Thymus (tissue), 11 donors: Measurements from ENCODE around the gene TCF12. TPM values are rescaled to one million over a fixed set of nuclear protein-coding genes. Genes with fewer than 3 reads are reported as not detected.
A peak's percentile ranks its signal among the peaks of the same experiment; 100 is the strongest.

Experiments
- DNase-seq, 9 donors: peaks; one replicate each; pipeline ENCODE4 v3.0.0-alpha.2; 2013; ENCODE audit warnings: low spot score in 9 of 9, low read depth in 6 of 9, missing footprints in 1 of 9
- H3K27ac ChIP-seq, 2 donors: one replicate each; pipeline ENCODE4 v1.5.1; 2013; ENCODE audit warnings: control low read depth in 1 of 2, low read depth in 1 of 2, low read length in 1 of 2, mild to moderate bottlenecking in 1 of 2, moderate library complexity in 1 of 2
- H3K27me3 ChIP-seq, 2 donors: one replicate each; pipeline ENCODE4 v1.5.1; 2013; ENCODE audit warnings: low read length in 1 of 2; ENCODE audit not compliant: control insufficient read depth in 2 of 2, insufficient read depth in 1 of 2
- H3K36me3 ChIP-seq, 2 donors: one replicate each; pipeline ENCODE4 v1.5.1; 2013; ENCODE audit warnings: low read length in 1 of 2, mild to moderate bottlenecking in 1 of 2, moderate library complexity in 1 of 2; ENCODE audit not compliant: control insufficient read depth in 2 of 2, insufficient read depth in 2 of 2
- H3K4me1 ChIP-seq, 2 donors: one replicate each; pipeline ENCODE4 v1.5.1; 2013; ENCODE audit warnings: low read length in 2 of 2; ENCODE audit not compliant: control insufficient read depth in 2 of 2, insufficient read depth in 2 of 2
- H3K4me3 ChIP-seq, 2 donors: one replicate each; pipeline ENCODE4 v1.5.1; 2013; ENCODE audit warnings: low read length in 2 of 2, control low read depth in 1 of 2, mild to moderate bottlenecking in 1 of 2
- H3K9me3 ChIP-seq, 2 donors: one replicate each; pipeline ENCODE4 v1.5.1; 2013; ENCODE audit warnings: low read length in 1 of 2, mild to moderate bottlenecking in 1 of 2; ENCODE audit not compliant: control insufficient read depth in 2 of 2, insufficient read depth in 1 of 2
- WGBS: extraction: QIAGEN DNeasy Blood & Tissue Kit; methylation state at CpG from one replicate; pipeline ENCODE4 v1.1.7; 2013; 5-methylcytosine and 5-hydroxymethylcytosine counted together
- polyA plus RNA-seq: library from polyadenylated mRNA; stranded (reverse); fragments of 200-250 nt; gene quantifications from one replicate; pipeline ENCODE4 v1.2.3, GENCODE V29; 2013
- total RNA-seq: library from RNA; stranded (reverse); fragments of 120-200 nt; gene quantifications from one replicate; pipeline ENCODE4 v1.2.4, GENCODE V29; 2013
- donor health status: healthy.

The TCF12 gene
- total and polyA plus RNA-seq, 2 donors: 45.2 to 159 TPM

GRCh38 chr15:57109005-57109404 is 190.6 kb downstream of the TCF12 start:
- WGBS: 94% methylated on average over 2 of the region's 2 CpGs
- Histone ChIP-seq H3K4me3 (no peak overlapping the region), H3K27ac (no peak overlapping the region), H3K27me3 (no peaks in the 10 kb centered on the region), H3K9me3 (no peaks in the 10 kb centered on the region), H3K36me3 (peaks cover 9 to 53% of the 10 kb centered on the region in 2 donors), H3K4me1 (peaks cover 4 to 12% of the 10 kb centered on the region in 2 donors)
- DNase-seq: no peak

- Histone ChIP-seq H3K9me3 (no peaks in the 10 kb centered on the region), H3K4me1 (peaks cover 4 to 12% of the 10 kb centered on the region in 2 donors), H3K36me3 (peaks cover 12 to 48% of the 10 kb centered on the region in 2 donors), H3K27me3 (no peaks in the 10 kb centered on the region), H3K4me3 (no peak overlapping the region), H3K27ac (no peak overlapping the region)
- no peak for DNase-seq
- 97% methylated on average over 4 of the region's 4 CpGs for WGBS
Measured at GRCh38 chr15:57111002-57111401, 192.6 kb downstream of the TCF12 start.

GRCh38 chr15:57112178-57112577 is 193.7 kb downstream of the TCF12 start:
- H3K27me3 ChIP-seq: no peaks in the 10 kb centered on the region
- peaks cover 15 to 45% of the 10 kb centered on the region in 2 donors for H3K36me3 ChIP-seq
- 88% methylated on average over 2 of the region's 2 CpGs for WGBS
- H3K27ac ChIP-seq: no peak overlapping the region
- no peaks in the 10 kb centered on the region for H3K9me3 ChIP-seq
- H3K4me3 ChIP-seq: no peak overlapping the region
- DNase-seq: no peak
- H3K4me1 ChIP-seq: peaks cover 6 to 12% of the 10 kb centered on the region in 2 donors

GRCh38 chr15:57114070-57114469 is 195.6 kb downstream of the TCF12 start:
- peaks cover 6 to 16% of the 10 kb centered on the region in 2 donors for H3K4me1 ChIP-seq
- H3K9me3 ChIP-seq: no peaks in the 10 kb centered on the region
- no peak for DNase-seq
- H3K36me3 ChIP-seq: peaks cover 15 to 44% of the 10 kb centered on the region in 2 donors
- H3K27me3 ChIP-seq: no peaks in the 10 kb centered on the region
- WGBS: 61% methylated on average over 3 of the region's 3 CpGs
- H3K27ac ChIP-seq: no peak overlapping the region
- H3K4me3 ChIP-seq: no peak overlapping the region

GRCh38 chr15:57118013-57118799 is 199.8 kb downstream of the TCF12 start:
- peak in 1 of 9 donors; percentile 26 for DNase-seq
- WGBS: 25% methylated on average over 2 of the region's 2 CpGs
- Histone ChIP-seq H3K4me3 (no peak overlapping the region), H3K27ac (peak overlapping the region in 1 of 2 donors; percentile 39), H3K4me1 (peaks cover 2 to 9% of the 10 kb centered on the region in 2 donors), H3K27me3 (no peaks in the 10 kb centered on the region), H3K9me3 (no peaks in the 10 kb centered on the region), H3K36me3 (peaks cover 12 to 48% of the 10 kb centered on the region in 2 donors)

- Histone ChIP-seq H3K4me1 (peaks cover 0 to 9% of the 10 kb centered on the region in 2 donors), H3K36me3 (peaks cover 17 to 60% of the 10 kb centered on the region in 2 donors), H3K27me3 (no peaks in the 10 kb centered on the region), H3K27ac (no peak overlapping the region), H3K9me3 (no peaks in the 10 kb centered on the region), H3K4me3 (no peak overlapping the region)
- 21% methylated on average over 2 of the region's 2 CpGs for WGBS
- no peak for DNase-seq
Measured at GRCh38 chr15:57122080-57122840, 203.8 kb downstream of the TCF12 start.

GRCh38 chr15:57124036-57124435 is 205.6 kb downstream of the TCF12 start:
- Histone ChIP-seq H3K9me3 (no peaks in the 10 kb centered on the region), H3K27ac (no peak overlapping the region), H3K4me3 (no peak overlapping the region), H3K36me3 (peaks cover 20 to 63% of the 10 kb centered on the region in 2 donors), H3K4me1 (peaks cover 0 to 5% of the 10 kb centered on the region in 2 donors), H3K27me3 (no peaks in the 10 kb centered on the region)
- DNase-seq: no peak
- 98% methylated on average over 1 of the region's 1 CpG for WGBS

- no peaks in the 10 kb centered on the region for H3K9me3 ChIP-seq
- peaks cover 5 to 11% of the 10 kb centered on the region in 2 donors for H3K4me1 ChIP-seq
- no peak overlapping the region for H3K4me3 ChIP-seq
- 96% methylated on average over 3 of the region's 3 CpGs for WGBS
- peaks cover 10 to 63% of the 10 kb centered on the region in 2 donors for H3K36me3 ChIP-seq
- no peaks in the 10 kb centered on the region for H3K27me3 ChIP-seq
- H3K27ac ChIP-seq: no peak overlapping the region
- DNase-seq: no peak
Measured at GRCh38 chr15:57129064-57129463, 210.6 kb downstream of the TCF12 start.

GRCh38 chr15:57130956-57131355 is 212.5 kb downstream of the TCF12 start:
- WGBS: 33% methylated on average over 4 of the region's 4 CpGs
- no peak overlapping the region for H3K4me3 ChIP-seq
- H3K36me3 ChIP-seq: peaks cover 4 to 55% of the 10 kb centered on the region in 2 donors
- no peaks in the 10 kb centered on the region for H3K9me3 ChIP-seq
- no peak for DNase-seq
- H3K4me1 ChIP-seq: peaks cover 5 to 11% of the 10 kb centered on the region in 2 donors
- no peak overlapping the region for H3K27ac ChIP-seq
- H3K27me3 ChIP-seq: no peaks in the 10 kb centered on the region
